ENCODE results near the gene FOXL3.

DNA sequence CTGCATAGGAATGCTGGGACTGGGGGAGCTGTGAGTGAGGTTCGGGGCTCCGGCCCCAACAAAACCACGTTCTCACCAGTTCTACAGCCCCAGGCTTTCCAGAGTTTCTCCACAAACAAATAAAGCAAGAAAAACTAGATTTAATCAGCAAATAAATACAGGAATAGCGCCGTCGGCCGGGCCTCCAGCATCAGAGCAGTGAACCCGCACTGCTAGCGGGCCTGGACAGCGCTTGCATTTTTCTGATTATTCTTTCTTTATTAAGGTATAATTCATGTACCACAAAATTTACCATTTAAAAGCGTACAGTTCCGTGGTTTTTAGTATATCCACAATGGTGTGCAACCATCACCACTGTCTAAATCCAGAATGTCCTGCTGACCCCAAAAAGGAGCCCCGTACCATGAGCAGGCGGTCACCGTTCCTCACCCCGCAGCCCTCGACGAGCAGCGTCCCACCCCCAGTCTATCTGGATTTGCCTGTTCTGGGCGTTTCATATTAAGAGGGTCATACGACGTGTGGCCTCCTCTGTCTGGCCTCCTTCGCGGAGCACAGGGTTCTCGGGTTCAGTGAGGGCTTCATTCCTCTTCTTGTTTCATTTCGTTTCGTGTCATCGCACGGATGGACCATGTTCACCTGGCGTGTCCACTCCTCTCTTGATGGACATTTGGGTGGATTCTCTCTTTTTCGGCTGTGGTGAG lies 35.5 kb upstream of the FOXL3 start:
- TF ChIP-seq POLR2AphosphoS5 (IDR thresholded peaks at IDR 0.05; ENCODE audit: borderline replicate concordance, low read depth, low read length) (no peak), EZH2 (IDR thresholded peaks at IDR 0.05) (no peak), FOXP2 (optimal IDR thresholded peaks at IDR 0.05; ENCODE audit: control extremely low read depth, extremely low read length, insufficient read depth) (no peak)
